ENCODE results near the gene KCNJ9.

DNA sequence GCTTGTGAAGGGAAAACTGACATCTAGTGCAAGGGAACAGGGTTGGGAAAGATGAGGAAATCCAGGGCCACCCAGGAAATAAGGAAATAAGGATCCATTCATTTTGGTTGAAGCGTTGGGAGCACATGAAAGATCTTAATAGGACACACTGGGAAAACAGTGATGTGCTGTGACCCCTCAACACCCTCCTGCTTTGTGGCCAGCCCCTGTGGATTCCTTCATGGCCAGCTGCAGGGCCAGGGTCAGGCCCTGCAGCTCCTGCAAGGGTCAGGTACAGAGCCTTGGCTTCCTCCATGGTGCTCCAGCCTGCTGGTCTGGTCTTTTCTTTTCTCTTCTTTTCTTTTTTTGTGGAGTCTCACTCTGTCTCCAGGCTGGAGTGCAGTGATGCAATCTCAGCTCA lies 30.7 kb upstream of the KCNJ9 start:
- TF ChIP-seq, protein P1, sequence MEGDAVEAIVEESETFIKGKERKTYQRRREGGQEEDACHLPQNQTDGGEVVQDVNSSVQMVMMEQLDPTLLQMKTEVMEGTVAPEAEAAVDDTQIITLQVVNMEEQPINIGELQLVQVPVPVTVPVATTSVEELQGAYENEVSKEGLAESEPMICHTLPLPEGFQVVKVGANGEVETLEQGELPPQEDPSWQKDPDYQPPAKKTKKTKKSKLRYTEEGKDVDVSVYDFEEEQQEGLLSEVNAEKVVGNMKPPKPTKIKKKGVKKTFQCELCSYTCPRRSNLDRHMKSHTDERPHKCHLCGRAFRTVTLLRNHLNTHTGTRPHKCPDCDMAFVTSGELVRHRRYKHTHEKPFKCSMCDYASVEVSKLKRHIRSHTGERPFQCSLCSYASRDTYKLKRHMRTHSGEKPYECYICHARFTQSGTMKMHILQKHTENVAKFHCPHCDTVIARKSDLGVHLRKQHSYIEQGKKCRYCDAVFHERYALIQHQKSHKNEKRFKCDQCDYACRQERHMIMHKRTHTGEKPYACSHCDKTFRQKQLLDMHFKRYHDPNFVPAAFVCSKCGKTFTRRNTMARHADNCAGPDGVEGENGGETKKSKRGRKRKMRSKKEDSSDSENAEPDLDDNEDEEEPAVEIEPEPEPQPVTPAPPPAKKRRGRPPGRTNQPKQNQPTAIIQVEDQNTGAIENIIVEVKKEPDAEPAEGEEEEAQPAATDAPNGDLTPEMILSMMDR (IDR thresholded peaks at IDR 0.05) = no peak
- no peak for TF ChIP-seq POLR2A (IDR thresholded peaks at IDR 0.05)

Measured in right lobe of liver (tissue), 4 donors.